Neural cell (in vitro differentiated cells): ENCODE results near the gene SAP30L.

Experiments
- CTCF ChIP-seq: fragments of 450-650 bp; IDR thresholded peaks from 2 replicates; pipeline ENCODE4 v1.5.1; 2014; ENCODE audit warnings: antibody characterized with exemption, mild to moderate bottlenecking, moderate library complexity; ENCODE audit not compliant: poor library complexity, severe bottlenecking
- EP300 ChIP-seq: fragments of 450-650 bp; conservative IDR thresholded peaks from 2 replicates; pipeline ENCODE4 v1.6.1; 2014; ENCODE audit warnings: antibody characterized with exemption, mild to moderate bottlenecking, moderate library complexity; ENCODE audit not compliant: poor library complexity, severe bottlenecking
- EZH2 ChIP-seq: fragments of 200-600, 300-800 bp; shearing (Covaris generic), sonication (generic); IDR thresholded peaks from 2 replicates; pipeline ENCODE4 v1.6.1; 2014; ENCODE audit warnings: antibody characterized with exemption, low read length, borderline replicate concordance, mild to moderate bottlenecking; ENCODE audit not compliant: insufficient read depth, poor library complexity, severe bottlenecking
- POLR2AphosphoS5 ChIP-seq: IDR thresholded peaks from 2 replicates; pipeline ENCODE4 v1.6.1; 2012
- RAD21 ChIP-seq: fragments of 450-650 bp; conservative IDR thresholded peaks from 2 replicates; pipeline ENCODE4 v1.6.1; 2014; ENCODE audit warnings: antibody characterized with exemption, mild to moderate bottlenecking, moderate library complexity
- REST ChIP-seq: IDR thresholded peaks from 2 replicates; pipeline ENCODE4 v1.6.1; 2012; ENCODE audit warnings: borderline replicate concordance

- TF ChIP-seq CTCF (no peak), EP300 (no peak), POLR2AphosphoS5 (no peak), RAD21 (no peak), EZH2 (no peak), REST (no peak)
Measured at GRCh38 chr5:154440540-154440939, 5.3 kb upstream of the SAP30L start.
